Jurkat, Clone E6-1 (cell line): ENCODE results near the gene PTCH2. TPM values are rescaled to one million over a fixed set of nuclear protein-coding genes. Genes with fewer than 3 reads are reported as not detected.

ENCODE experiments used
- DNase-seq: peaks from one replicate; pipeline ENCODE4 v3.0.0-alpha.2; 2011; ENCODE audit warnings: low read depth, low spot score
- H3K4me3 ChIP-seq: 2 replicates; pipeline ENCODE4 v1.5.1; 2011; ENCODE audit warnings: mild to moderate bottlenecking, low read length, control low read depth, moderate library complexity
- polyA plus RNA-seq: library from polyadenylated mRNA; unstranded; fragments of >200 nt; gene quantifications from one replicate; pipeline ENCODE4 v1.2.1, GENCODE V29; 2012; ENCODE audit warnings: missing spikeins; ENCODE audit not compliant: insufficient read length, insufficient read depth

The PTCH2 gene, protein sequence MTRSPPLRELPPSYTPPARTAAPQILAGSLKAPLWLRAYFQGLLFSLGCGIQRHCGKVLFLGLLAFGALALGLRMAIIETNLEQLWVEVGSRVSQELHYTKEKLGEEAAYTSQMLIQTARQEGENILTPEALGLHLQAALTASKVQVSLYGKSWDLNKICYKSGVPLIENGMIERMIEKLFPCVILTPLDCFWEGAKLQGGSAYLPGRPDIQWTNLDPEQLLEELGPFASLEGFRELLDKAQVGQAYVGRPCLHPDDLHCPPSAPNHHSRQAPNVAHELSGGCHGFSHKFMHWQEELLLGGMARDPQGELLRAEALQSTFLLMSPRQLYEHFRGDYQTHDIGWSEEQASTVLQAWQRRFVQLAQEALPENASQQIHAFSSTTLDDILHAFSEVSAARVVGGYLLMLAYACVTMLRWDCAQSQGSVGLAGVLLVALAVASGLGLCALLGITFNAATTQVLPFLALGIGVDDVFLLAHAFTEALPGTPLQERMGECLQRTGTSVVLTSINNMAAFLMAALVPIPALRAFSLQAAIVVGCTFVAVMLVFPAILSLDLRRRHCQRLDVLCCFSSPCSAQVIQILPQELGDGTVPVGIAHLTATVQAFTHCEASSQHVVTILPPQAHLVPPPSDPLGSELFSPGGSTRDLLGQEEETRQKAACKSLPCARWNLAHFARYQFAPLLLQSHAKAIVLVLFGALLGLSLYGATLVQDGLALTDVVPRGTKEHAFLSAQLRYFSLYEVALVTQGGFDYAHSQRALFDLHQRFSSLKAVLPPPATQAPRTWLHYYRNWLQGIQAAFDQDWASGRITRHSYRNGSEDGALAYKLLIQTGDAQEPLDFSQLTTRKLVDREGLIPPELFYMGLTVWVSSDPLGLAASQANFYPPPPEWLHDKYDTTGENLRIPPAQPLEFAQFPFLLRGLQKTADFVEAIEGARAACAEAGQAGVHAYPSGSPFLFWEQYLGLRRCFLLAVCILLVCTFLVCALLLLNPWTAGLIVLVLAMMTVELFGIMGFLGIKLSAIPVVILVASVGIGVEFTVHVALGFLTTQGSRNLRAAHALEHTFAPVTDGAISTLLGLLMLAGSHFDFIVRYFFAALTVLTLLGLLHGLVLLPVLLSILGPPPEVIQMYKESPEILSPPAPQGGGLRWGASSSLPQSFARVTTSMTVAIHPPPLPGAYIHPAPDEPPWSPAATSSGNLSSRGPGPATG
- 0.48 TPM for polyA plus RNA-seq

GRCh38 chr1:44842862-44843655, at the start of gene PTCH2:
PTCH2 (minus strand) TSS chr1:44843253; CDS start chr1:44842932, 321 bp downstream.
- no peak for DNase-seq
- H3K4me3 ChIP-seq: no peak within 1 kb of the TSS

- no peak for DNase-seq
- no peak overlapping the region for H3K4me3 ChIP-seq
These were observed 47.0 kb upstream of the PTCH2 start for GRCh38 chr1:44890007-44890406.

DNA sequence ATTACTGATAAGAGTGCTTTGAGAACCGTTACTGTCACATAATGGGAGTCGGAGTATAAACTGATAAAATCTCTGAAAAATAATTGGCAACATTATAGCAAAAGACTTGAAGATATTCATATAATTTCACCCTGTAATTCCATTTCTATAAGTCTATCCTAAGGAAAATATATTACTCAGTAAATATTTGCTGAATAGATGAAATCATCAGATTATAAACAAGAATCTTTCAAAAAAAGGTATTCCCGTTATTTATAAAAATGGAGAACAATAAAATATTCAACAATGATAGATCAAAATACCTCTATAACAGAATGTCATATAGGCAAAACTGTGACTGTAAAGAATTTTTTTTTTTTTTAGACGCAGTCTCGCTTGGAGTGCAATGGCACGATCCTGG, 42.4 kb upstream of the PTCH2 start:
- no peak overlapping the region for H3K4me3 ChIP-seq
- DNase-seq: no peak

DNA sequence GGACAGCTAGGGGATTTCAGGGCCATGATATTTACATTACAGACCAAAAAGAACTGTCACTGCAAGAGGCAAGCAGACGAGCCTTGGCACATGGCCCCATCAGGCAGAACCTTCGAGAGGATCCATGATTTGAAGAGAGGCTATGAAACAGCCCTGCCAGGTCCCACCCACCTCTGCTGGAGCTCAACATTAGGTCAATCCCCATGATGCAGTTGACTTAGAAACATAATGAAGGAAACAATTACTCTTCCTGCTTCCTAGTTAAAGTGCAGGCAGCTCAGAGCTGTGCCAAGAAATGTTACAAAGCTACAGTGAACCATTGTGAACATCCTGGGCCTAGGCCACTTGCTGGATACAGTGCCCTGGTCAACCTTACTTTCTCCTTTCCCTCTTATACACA, 41.7 kb upstream of the PTCH2 start:
- H3K4me3 ChIP-seq: no peak overlapping the region
- DNase-seq: no peak

DNA sequence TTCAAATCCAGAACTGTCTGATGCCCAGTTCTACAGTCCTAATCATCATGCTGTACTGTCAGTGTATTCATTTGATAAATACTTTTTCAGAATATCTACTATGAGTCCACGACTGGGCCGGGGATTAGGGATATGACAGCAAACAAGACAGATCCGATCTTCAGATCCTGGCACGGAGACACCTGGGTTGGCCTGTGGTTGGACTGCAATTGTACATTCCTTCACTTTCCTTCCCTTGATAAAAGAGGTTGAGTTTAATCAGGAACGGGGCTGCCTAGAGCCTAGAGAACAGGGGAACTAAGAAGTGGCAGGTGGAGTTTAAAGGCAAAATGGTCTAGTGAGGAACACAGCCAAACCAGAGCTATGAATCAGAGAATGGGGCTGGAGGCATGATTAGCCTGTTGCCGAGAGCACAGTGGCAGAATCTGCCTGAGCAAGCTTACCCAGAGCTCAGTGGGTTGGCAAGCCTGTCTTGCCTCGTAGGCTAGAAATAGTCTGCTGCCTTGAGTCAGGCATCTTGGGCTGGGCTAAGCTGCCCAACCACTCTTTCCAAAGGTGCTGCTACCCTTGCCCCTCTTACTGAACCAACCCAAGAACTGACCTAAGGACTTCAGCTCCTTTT, 38.1 kb upstream of the PTCH2 start:
- no peak overlapping the region for H3K4me3 ChIP-seq
- DNase-seq: no peak

- DNase-seq: no peak
- H3K4me3 ChIP-seq: no peak overlapping the region
These were observed 31.1 kb upstream of the PTCH2 start for GRCh38 chr1:44874155-44874554.

GRCh38 chr1:44870096-44870495, 27.0 kb upstream of the PTCH2 start:
- H3K4me3 ChIP-seq: no peak overlapping the region
- no peak for DNase-seq

GRCh38 chr1:44867801-44868200, 24.7 kb upstream of the PTCH2 start:
- no peak overlapping the region for H3K4me3 ChIP-seq
- DNase-seq: no peak

DNA sequence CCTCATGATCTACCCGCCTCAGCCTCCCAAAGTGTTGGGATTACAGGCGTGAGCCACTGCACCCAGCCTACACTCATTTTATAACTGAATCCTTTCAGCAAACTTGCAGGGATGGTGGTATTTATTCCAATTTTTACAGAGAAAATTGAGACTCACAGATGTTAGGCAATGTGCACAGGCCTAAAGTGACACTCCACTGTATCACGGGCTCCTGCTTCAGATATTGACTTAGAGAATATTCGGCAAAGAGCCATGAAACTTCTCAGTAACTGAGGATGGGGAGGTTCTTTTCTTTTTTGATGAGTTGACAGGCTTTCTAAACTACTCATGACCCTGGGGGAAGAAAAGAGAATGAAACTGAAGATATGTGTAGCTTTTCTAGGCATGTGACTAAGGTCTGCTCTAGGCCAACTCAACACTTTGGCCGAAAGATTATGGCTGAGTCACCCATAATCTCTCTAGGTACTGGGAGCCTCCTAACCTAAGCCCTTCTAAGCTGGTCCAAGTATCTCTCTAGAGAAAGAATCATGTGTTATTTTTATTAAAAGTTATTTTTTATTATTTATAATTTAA, 19.9 kb upstream of the PTCH2 start:
- H3K4me3 ChIP-seq: no peak overlapping the region
- DNase-seq: no peak

DNA sequence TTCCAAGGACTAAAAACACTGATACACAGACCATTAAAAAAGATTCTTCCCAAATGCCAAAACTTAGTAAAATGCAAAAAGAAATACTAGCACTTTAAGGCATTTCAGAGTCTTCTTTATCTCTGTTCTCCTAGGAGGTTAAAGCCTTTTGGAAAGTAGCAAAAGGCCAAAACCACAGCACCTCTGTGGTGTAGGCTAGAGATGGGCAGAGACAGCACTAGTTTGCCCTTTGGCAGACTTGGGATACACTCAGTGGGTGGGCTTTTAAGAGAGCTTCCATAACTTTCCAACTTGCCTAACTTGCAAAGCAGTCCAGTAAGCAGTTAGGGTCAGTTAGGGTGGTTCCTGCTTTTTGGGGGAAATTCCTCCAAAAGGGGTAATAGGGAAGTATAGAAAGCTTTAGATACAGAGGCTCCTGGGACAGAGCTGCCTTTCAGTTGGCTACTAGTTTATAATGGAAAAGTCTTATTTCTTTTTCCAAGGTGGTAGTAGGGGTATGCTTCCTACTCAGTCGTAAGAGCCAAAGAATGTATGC, 17.9 kb upstream of the PTCH2 start:
- H3K4me3 ChIP-seq: no peak overlapping the region
- no peak for DNase-seq

- no peak overlapping the region for H3K4me3 ChIP-seq
- DNase-seq: no peak
These were observed 17.3 kb upstream of the PTCH2 start for GRCh38 chr1:44860331-44860730.

DNA sequence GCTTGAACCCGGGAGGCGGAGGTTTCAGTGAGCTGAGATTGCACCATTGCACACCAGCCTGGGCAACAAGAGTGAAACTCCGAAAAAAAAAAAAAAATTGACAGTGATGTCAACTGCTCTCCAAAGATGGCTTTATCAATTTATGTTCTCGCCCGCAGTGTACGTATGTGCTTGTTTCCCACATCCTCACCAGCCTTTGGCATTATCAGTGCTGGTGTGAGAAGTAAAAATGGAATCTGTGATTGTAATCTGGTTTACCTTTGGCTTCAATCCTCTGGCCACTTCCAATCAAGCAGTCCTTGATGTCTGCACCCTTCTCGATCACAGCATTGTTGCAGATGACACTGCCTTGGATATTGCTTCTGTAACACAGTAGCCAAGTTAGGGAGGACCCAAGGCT, 14.4 kb upstream of the PTCH2 start:
- no peak overlapping the region for H3K4me3 ChIP-seq
- DNase-seq: no peak

DNA sequence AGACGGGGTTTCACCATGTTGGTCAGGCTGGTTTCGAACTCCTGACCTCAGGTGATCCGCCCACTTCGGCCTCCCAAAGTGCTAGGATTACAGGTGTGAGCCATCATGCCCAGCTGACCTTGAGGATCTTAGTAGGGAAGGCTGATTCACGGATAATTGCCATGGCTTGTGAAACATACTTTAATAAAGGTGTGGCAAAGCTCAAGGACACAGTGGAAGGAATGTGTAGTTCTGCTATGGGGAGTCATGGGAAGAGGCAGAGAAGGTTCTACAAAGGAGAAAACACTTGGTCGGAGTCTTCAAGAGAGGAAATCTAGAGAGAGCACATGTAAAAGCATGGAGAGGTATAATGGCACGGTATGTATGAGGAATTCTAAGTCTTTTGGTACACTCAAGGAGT, 12.7 kb upstream of the PTCH2 start:
- no peak for DNase-seq
- H3K4me3 ChIP-seq: no peak overlapping the region

DNA sequence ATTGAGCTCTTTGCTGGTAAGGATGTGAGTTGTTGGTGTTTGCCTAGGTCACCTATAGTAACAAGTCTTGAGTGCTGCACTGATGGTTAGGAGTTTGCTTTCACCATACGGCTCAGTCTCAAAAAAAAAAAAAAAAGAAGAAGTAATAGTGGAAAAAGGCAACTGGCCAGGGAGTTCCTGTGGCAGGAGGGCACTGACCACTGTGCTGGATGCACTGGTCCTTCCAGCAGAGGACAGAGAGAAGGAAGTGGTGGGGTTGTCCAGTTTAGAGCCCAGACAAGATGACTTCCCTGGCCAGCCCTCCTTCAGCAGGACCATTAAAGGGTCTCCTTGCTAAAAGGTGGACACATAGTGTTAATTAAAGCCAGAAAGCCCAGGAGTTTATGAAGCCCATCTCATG, 11.9 kb upstream of the PTCH2 start:
- H3K4me3 ChIP-seq: no peak overlapping the region
- DNase-seq: no peak

DNA sequence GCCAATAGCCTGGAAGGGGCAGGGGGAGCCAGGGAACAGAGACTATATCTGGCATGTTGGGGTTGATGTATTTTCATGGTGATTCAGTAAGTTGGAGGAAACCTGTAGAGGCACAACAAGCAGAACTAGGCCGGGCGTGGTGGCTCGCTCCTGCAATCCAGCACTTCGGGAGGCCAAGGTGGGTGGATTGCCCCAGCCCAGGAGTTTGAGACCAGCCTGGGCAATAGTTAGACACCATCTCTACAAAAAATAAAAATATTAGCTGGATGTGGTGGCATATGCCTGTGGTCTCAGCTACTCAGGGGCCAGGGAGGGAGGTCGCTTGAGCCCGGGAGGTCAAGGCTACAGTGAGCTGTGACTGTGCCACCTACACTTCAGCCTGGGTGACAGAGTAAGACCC, 10.1 kb upstream of the PTCH2 start:
- H3K4me3 ChIP-seq: no peak overlapping the region
- DNase-seq: no peak

GRCh38 chr1:44851308-44851707, 8.3 kb upstream of the PTCH2 start:
- no peak overlapping the region for H3K4me3 ChIP-seq
- DNase-seq: no peak

GRCh38 chr1:44849575-44850132, 6.6 kb upstream of the PTCH2 start:
- peak; percentile 90 for DNase-seq
- H3K4me3 ChIP-seq: no peak overlapping the region
